ENCODE measurements around the gene NCKIPSD.

NCKIPSD gene

DNA sequence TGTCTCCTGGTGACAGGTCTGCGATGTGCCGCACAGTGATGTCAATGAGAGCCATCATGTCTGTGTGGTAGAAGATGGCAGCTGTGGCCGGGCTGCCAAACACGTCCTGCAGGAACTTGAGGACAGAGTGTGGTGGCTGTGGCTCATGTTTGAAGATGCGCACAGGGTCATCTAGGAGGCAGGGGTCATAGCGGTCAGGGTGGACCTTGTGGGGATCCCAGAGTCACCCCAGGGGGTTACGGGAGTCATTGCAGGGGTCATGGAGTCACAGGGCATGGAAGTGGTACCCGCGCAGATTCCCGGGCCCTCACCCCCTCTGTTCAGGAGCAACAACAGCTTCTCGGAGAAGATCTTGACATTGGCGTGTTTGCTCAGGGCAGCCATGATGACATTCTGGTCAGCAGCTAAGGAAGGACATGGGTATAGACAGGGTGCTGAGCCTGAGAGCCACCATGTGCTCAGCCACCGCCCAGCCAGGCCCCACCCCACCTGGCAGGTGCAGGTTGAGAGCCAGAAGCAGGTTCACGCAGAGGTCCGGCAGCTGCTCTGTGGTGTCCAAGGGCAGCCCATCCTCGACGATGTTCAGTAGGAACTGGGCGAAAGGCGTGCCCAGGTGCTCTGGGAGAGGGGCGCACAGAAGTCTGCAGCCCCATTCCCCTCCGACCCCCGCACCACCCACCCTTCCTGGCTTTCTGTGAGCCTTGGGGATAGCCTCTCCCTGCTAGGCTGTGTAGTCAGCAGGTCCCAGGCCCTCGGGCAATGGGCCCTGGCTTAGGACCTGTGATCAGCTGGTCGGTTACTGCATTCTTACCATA, 6.9 kb downstream of the NCKIPSD start:
- DNase-seq (ENCODE audit: low read depth) = no peak

DNA sequence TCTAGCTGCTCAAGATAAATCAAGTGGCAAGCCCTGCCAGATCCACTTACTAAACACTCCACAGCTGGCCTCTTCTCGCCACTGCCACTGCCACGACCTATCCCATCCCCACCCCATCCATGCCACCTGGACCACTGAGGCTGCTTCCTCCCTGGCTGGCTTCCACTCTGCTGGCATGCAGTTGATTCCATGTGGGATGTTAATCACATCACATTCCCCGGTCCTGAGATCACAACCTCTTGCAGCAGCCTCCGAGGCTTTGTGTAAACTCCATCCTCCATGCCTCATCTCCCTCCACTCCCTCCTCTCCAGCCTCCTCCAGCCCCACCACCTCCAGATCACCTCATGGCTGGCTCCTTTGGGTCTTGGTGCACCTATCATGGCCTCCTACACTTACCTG, 7.7 kb downstream of the NCKIPSD start:
- DNase-seq (ENCODE audit: low read depth) = no peak

DNA sequence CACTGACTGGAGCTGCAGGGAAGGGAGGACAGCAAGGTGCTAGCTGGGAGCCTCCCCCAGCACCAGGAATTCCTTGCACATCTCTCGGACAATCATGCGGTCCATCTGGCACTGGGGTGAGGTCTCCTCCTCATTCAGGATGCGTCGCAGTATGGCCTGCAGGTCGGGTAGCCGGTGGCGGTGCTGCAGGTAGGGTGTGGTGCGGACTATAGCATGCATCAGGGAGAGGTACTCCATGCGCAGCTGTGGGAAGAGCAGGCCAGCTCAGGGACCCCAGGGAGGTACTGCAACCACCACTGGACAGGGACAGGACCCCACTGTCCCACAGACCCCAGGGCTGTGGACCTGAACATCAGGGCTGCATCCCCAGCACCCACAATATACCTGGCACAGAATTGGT, 11.2 kb downstream of the NCKIPSD start:
- no peak for DNase-seq (ENCODE audit: low read depth)

DNA sequence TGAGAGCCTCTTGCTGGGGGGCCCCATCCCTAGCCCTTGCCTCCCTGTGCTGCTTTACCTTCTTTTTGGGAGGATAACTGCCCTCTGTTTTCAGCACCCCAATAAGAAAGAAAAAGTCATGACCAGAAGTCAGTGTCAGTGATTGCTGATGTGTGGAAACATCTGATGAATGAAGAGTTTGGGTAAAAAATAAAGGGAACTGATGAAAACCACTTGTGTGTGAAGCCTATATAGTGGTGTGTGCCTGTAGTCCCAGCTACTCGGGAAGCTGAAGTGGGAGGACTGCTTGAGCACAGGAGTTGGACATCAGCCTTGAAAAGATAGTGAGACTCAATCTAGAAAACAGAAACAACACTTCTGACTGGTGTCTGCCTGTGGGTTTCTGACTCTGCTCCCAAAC, 13.2 kb downstream of the NCKIPSD start:
- DNase-seq (ENCODE audit: low read depth) = no peak

DNA sequence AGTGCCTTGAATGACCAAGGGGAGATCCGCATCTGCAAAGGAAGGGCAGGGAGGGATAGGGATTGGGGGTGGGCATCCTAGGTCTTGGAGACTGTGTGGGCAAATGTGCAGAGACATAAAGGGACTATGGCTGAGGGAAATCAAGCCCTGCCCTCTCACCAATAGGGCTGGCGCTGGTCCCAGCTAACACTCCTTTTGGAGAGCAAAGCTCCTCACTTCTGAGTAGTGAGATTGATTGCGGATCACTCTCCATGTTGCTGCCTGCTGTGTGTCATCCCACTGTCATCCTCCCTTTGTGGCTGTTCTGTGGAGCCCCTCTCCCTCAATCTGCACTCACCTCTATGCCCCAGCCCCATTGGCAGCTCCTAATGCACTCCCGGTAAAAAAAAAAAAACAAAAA, 20.8 kb downstream of the NCKIPSD start:
- no peak for DNase-seq (ENCODE audit: low read depth)

DNA sequence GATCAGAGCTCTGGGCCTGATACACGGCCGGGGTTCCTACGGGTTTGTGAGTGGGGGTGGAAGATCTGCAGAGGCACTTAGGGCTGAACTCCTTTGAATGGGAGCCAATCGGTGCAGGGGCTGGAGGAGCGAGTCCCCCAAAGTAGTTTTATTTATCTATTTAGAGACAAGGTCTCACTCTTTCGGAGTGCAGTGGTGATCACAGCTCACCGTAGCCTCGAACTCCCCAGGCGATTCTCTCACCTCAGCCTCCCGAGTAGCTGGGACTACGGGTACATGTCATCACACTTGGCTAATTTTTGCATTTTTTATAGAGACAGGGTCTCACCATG, 21.4 kb downstream of the NCKIPSD start:
- no peak for DNase-seq (ENCODE audit: low read depth)

DNA sequence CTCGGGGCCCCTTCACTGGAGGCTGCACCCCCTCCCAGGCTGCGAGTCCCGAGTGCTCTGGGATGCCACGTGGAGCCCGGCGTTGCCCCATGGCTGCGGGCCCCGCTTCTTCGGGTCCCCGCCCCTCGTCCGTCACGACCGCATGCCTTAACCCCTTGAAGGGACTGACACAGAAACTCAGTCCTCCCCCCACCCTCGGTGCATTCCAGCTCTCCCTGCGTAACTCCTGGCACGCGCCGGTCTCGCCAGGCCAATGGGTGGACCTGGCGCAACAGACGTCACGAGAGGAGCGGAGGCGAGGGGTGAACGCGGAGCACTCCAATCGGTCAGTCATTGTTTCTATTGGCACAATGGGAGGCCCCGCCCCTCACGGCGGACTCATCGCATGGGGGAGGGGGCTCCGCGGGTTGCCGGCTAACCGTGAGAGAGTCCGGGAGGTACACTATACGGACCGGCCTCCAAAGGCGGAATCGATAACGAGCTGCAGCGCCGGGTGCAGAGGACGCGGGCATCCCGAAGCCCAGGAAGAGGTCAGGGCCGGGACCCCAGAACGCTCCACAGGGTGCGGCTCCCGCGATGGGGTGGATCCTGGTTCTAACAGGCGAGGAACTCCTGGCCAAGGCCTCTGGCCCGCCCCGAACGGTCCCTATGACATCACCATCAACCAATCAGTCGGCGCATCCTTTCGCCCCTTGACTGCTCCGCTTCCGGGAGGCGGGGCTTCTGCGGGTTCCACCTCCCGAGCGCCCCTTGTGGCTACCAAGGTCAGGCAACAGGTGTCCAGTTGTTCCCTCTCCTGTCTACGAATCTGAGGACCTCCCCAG, 22.0 kb downstream of the NCKIPSD start:
- peak; percentile 95 for DNase-seq (ENCODE audit: low read depth)

DNA sequence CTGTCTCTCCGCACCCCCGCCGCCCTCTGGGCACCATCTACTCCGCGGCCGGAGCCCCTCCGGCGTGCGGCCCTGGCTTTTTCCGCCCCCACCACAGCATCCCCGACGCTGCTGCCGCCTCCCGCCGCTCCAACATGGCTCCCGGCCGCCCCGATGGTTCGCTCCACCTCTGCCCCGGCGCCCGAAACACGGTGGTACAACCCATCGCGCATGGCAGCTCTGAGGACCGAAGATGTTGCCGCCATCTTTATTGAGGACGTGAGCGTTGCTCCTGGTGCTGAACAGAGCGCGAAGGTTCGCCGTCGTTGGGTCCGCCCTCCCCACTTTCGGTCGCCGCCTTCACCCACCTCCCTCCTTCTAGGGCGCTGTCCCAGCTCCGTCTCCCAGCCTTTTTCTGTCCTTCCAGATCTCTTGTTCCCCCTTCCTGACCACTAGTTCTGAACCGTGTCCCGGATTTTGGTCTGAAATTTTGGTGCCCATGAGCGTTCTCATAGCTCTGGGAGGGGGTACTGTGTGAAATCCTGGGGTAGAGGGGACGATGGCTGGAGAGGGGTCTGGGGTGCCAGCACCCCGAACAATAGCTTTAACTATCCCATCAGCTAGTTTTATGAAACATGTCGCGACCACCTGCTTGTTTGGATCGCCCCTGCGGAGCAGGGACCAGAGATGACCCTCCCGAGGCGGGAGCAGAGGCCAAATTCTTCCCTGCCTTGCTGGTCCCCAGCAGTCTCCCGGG, 22.8 kb downstream of the NCKIPSD start, which contains the start of gene CELSR3:
TSS of gene CELSR3 (minus strand) at position 134 of the 736 bp plus-strand sequence. CDS start 252 bp downstream, outside the sequence.
- DNase-seq (ENCODE audit: low read depth) = peak; percentile 61

DNA sequence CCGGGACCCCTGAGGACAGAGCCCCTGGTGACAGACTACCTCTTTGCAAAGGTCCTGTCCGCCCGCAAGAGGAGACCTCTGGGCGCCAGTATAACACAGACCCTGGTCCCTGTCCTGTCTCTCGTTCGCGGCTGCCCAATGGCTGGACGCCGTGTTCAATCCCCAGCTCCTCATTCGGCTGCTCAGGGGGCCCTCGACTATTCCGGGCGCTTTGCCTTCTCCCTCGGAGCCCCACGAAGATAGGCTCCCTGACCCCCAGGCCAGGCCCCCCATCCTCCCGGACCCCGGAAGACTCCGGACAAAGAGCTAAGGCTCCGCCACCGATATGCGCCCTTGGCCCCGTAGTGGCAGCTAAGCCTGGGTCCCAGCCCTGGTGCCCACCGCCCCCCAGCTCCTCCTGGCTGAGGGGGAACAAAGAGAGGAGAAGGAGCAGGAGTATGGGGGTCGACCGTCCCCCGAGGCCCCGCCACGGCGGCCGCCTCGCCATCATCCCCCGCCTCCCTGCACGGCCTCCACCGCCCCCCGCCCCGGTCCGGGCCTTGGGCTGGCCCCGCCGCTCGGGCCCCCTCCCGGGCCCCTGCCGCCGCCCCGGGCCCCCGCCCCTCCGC, 23.5 kb downstream of the NCKIPSD start:
- no peak for DNase-seq (ENCODE audit: low read depth)

DNA sequence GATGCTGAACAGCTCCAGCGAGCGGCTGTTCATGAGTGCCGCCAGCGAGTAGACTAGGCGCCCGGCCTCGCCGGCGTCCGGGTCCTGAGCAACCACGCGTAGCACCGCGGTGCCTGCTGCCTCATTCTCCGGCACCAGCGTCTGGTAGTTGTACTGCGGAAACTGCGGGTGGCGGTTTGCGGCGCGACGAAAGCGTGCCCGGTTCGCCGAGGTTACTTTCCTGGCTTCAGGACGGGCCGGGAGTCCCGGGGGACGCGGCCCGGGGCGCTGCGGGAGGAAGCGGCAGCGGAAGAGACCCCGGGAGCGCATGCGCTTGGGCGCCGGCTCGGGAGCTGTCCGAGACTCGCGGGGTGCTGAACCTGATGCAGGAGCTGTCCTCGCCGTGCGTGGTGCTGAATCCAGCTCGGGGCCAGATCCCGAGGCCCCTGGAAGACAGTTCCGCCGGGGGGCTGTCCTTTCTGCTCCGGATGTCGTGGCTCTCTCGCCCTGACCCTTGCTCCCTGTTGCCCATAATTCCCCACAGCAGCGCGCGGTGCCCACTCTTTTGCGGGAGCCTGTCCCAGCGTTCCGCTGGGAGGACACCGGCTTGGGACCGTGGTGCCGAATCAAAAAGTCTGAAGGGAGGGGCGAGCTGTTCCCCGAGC, 24.1 kb downstream of the NCKIPSD start:
- DNase-seq (ENCODE audit: low read depth) = no peak

DNA sequence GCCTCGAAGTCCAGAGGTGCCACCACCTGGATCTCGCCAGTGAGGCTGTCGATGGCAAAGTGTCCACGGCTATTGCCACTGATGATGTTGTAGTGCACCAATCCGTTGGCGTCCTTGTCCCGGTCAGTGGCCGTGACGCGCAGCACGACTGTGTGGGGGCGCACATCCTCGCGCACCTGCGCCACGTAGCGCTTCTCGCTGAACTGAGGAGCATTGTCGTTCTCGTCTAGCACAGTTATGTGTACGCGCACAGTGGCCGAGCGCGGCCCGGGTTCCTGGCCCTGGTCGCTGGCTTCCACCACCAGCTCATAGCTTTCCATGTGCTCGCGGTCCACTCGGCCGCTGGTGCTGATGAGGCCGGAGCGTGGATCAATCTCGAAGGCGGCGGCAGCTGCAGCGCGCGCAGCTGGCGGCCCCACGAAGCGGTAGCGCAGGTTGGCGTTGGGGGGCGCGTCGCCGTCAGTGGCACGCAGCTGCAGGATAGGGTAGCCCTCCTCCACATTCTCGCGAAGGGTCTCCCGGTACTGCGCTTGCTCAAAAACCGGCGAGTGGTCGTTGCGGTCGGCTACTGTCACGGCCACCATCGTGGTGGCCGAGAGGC, 24.8 kb downstream of the NCKIPSD start:
- no peak for DNase-seq (ENCODE audit: low read depth)

DNA sequence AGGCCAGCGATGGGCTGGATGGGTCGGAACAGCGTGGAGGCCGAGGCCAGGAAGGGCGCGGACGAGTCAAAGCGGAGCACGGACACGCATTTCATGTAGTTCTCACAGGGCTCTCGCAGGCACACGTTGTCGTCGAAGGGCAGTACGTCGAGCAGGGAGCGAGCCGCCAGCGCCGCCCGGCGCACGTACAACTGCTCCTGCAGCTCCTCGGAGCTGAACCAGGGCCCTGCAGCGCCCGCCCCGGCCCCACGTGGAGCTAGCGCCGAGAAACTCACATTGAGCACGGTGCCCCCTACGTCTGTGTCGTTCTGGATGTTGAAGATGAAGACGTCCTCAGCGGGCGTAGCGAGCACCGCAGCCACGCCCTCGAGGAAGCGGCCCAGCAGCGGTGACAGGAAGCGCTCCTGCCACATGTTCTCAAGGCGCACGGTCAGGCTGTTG, 28.9 kb downstream of the NCKIPSD start:
- no peak for DNase-seq (ENCODE audit: low read depth)

DNA sequence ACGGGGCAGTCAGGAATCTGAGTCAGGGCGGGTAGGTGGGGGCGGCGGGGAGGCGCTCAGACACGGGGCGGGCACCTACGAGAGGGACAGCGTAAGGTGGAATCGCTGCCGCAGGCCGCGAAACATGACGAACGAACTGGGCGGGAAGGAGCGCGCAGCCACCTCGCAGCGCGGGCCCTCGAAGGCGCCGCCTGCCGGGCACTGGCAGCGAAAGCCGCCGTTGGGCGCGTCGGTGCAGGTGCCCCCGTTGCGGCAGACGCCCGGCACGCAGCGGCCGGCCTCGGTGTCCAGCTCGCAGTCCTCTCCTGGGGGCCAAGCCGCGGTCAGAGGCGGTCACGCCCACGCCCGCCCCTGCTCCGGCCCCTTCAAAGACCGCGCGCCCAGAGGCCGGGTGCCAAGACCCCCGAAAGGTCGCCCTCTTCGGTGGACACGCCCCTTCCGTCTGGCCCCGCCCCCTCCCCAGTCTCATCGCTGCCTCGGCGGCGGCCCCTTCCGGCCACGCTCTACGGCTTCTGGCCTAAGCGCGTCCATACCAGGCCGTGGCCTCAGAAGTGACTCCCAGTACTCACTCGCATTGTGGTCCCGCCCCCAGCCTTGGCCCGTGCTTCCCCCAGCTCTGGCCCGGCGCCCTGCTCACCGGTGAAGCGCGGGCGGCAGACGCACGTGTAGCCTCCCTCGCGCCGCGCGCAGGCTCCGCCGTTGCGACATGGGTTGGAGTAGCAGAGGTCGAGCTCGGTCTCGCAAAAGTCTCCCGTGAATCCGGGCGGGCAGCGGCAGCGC, 29.5 kb downstream of the NCKIPSD start:
- DNase-seq (ENCODE audit: low read depth) = no peak

DNA sequence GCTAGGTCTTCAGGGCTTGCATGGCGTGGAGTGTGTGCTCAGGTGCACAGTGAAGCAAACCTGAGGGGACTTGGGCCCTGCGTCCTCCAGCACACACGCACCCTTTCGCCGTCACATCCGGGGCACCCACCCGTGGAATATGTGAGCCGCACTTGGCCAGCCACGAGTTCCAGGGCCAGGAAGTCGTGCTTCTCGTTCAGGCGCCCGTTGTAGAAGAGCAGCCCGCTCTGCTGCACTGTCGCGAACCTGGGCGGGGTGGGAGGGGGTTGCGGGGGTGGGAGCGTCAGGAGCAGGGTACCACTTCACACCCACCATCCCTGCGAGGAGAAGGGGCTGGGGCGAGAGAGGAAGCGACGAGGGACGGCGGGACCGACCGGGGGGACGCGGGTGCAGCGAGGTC, 30.1 kb downstream of the NCKIPSD start:
- DNase-seq (ENCODE audit: low read depth) = no peak

DNA sequence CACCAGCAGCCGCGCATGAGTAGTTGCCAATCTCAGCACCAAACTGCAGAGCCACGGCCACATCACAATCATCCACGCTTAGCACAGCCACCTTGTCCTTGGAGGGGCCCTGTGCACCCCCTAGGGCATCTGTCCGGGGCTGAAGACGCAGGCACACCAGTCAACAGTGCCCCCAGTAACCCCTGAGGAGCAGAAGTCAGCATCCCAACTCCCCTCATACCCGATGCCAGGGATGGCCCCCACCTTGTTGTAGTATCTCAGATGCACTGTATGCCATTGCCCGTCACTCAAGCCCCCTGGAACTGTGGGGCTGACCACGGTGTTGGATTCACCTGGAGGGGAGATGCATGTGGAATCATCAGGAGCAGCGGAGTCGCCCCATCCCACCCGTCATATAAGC, 30.7 kb downstream of the NCKIPSD start:
- DNase-seq (ENCODE audit: low read depth) = no peak

DNA sequence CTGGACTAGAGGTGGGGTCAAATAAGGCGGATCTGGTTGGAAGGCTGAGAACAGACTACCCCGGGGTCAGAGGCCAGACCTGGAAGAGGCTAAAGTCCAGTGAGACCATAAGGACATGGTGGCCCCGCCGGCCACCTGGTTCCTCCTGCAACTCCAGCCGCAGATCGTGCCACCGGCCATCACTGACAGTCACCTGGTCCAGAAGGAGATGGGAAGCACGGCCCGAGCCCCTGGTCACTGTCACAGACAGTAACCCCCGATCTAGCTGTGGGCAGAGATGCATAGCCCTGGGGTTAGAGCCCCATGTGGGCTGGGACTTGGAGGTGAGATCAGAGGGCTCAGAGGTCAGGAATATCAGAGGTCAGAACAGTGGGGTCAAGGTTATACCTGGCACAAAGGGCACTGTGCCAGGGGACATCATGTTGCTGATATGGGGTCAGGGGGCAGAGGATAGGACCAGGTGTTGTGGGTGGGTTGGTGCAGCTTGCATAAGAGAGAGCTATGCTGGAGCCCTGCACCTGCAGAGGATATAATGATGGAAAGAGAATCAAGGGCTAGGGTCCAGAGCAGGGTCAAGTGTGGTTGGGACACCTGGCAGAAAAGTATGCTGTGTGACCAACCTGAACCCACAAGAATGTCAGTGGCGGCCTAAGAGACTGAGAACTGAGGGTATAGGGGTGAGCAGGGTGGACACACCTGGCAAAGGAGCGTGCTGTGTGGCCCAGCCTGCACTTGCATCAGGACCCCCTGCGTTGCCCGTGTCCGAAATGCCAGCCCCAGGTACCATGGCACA, 32.6 kb downstream of the NCKIPSD start:
- DNase-seq (ENCODE audit: low read depth) = no peak

DNA sequence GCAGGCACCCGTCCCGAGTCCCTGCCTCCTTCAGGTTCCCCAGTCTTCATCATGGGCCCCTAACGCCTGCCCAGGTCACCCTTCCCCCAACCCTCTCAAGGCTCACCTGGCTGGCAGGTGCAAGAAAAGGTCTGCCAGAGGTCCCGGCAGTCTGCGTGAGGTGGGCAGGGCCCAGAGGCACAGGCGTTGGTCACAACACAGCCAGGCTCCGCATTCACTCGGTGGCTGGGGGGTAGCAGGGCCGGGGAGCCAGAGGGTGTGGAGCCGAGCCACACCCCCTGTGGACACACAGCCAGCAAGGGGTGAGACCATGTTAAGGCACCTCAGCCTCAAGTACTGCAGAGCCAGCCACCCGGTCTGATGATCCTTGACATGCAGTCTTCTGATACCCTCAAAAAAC, 33.9 kb downstream of the NCKIPSD start:
- DNase-seq (ENCODE audit: low read depth) = no peak

DNA sequence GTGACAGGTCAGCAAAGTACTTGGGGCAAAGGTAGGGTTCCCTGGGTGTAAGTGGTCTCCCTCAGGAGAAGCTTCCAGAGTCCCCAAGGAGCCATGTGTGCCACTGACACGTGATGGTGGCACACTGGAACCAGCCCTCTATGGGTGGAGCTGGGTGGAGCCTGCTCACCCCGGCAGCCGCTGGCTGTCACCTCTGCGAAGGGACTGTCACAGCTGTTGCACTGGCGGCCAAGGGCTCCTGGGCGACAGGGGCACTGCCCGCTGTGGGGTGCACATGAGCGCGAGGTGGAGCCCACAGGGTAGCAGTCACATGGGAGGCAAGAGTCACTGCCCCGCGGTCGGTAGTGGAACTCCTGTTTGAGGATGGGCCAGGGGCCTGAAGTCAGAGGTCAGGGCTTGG, 35.0 kb downstream of the NCKIPSD start:
- no peak for DNase-seq (ENCODE audit: low read depth)

DNA sequence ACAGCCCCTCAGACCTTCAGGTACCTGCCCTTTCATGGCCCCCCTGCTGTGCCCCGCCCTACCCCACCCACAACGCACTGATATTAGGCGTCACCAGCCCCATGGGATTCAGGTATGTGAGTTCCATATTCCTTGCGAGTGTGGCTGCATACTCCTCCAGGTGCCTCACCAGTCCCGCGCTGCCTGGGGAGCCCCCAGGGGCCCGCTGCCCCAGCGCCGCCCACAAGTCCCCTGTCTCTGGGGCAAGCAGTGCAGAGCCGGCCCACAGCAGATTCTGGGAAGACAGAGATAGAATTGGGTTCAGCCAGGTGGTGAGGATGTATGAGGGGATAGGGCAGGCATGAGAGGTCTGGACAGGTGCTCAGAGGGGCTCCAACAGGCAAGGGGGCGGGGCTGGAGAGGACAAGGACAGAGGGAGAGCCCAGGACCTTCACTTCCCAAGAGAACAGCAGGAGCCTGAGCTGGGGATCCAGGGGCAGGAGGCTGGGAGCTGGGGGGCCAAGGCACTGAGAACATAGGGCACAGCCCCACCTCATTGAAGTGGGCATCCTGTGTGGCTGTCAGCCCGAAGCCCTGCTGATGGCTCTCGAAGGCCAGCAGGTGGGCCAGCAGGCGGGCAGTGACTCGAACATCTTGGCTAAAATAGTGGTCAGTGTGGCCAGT, 37.4 kb downstream of the NCKIPSD start:
- DNase-seq (ENCODE audit: low read depth) = no peak
